NT2/D1 (cell line): ENCODE measurements around the gene SHF.

Source experiments
- SUZ12 ChIP-seq: IDR thresholded peaks from 2 replicates; pipeline ENCODE4 v1.6.1; 2011; ENCODE audit not compliant: insufficient read length, insufficient read depth; ENCODE audit errors: extremely low read depth
- YY1 ChIP-seq: IDR thresholded peaks from 2 replicates; pipeline ENCODE4 v1.6.1; 2011; ENCODE audit not compliant: insufficient read length, insufficient read depth
- ZNF274 ChIP-seq: IDR thresholded peaks from 2 replicates; pipeline ENCODE4 v1.6.1; 2011; ENCODE audit warnings: mild to moderate bottlenecking, low read depth, low read length

- no peak for TF ChIP-seq ZNF274
- TF ChIP-seq YY1: no peak
- no peak for TF ChIP-seq SUZ12
Measured at GRCh38 chr15:45130291-45131000, 57.3 kb downstream of the SHF start.
